Measurements from ENCODE around the gene MORC4. TPM values are rescaled to one million over a fixed set of nuclear protein-coding genes. Genes with fewer than 3 reads are reported as not detected.

The MORC4 gene
- 14.1 and 17.8 TPM in 2 replicates for total RNA-seq

GRCh38 chrX:107000013-107000515, at the start of gene MORC4:
Gene MORC4 (minus strand): TSS chrX:107000212. CDS start chrX:106999969, 243 bp downstream.

DNA sequence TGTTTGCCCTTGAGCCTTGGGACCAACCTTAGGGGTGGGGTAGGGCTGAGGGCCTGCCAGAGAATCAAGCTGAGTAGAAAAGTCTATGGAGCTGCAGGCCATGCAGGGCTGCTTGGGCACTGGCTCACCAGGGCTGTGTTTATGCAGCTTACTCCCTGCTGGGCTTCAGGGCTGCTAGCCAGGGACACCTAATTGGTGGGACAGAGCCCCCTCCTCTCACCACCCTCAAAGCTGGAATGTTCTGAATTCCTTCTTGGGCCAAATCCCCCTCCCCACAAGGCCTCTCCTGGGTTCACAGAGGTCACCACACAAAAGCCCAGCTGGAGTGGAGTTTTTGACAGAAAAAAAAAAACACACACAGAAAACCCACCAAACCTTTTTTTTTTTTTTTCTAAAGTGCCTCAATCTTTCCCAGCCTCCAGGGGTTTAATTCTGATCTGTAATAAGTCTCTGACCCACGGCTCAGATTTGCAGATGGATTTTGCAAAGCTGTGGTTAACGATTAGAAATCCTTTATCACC, 80.0 kb downstream of the MORC4 start, which contains the start of gene CLDN2:
Gene CLDN2, plus strand, starts transcription at position 471 of the 521 bp plus-strand sequence. CDS start 7,827 bp downstream, outside the sequence.

DNA sequence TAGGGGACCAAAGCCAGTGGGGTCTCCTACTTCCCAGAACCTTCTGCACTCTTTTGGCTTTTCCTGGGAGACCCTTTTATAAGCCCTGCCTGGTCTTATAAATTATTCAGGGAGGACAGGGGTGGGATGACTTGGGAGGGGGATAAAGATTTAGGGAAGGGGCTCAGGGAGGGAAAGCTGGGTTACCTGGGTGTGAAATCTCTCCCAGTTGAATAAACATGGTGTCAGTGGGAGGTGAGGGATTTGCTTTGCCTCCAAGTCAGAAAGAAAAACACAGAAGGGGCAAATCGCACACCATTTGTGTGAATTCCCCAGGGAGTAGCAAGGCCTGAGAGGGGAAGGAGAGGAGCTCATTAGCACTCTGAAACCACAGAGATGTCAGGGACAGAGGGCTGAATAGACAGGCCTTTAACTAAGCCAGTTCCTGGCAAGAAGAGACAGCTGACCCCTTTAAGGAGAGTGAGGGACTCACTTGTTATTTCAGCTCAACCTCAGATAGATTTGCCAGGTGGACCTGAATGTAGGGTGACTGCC, 96.7 kb downstream of the MORC4 start, which contains the start of gene RIPPLY1:
Gene RIPPLY1, minus strand, starts transcription at position 51 of the 534 bp plus-strand sequence. CDS start 54 bp downstream, outside the sequence.

Other genes with a start within 250 kb of the MORC4 start
- gene TBC1D8B, start 197.5 kb downstream of the MORC4 start, total RNA-seq: 4.7 and 4.8 TPM in 2 replicates
- not detected in 2 replicates for gene RIPPLY1, start 96.9 kb downstream of the MORC4 start, total RNA-seq
- gene CLDN2, start 79.8 kb downstream of the MORC4 start, total RNA-seq: not detected in 2 replicates
- gene RBM41, start 118.6 kb upstream of the MORC4 start, total RNA-seq: 7.3 and 11.5 TPM in 2 replicates
- gene NUP62CL, start 206.2 kb upstream of the MORC4 start, total RNA-seq: 2.0 and 3.5 TPM in 2 replicates
- not detected in 2 replicates for gene DNAAF6, start 206.4 kb upstream of the MORC4 start, total RNA-seq

Data from airway epithelial cell (primary cell).